Upper lobe of left lung (tissue), 4 donors: ENCODE results near the gene SPAG16.

Experiments
- CTCF ChIP-seq, 6 experiments: fragments of 450-650 bp in 4 of 6; fragments of 200-600 bp in 2 of 6; sonication (generic) in 2 of 6; IDR thresholded peaks; one replicate each; pipeline ENCODE4 v1.5.1; 2016 to 2019; ENCODE audit warnings: antibody characterized with exemption in 6 of 6
- POLR2A ChIP-seq, 4 donors: fragments of 450-650 bp; IDR thresholded peaks; one replicate each; pipeline ENCODE4 v1.5.1; 2016 to 2017; ENCODE audit warnings: antibody characterized with exemption in 4 of 4, mild to moderate bottlenecking in 2 of 4
- POLR2AphosphoS5 ChIP-seq, 2 donors: sonication (generic); formaldehyde crosslinking; IDR thresholded peaks; one replicate each; pipeline ENCODE4 v1.5.1; 2017; ENCODE audit warnings: antibody characterized with exemption in 2 of 2

DNA sequence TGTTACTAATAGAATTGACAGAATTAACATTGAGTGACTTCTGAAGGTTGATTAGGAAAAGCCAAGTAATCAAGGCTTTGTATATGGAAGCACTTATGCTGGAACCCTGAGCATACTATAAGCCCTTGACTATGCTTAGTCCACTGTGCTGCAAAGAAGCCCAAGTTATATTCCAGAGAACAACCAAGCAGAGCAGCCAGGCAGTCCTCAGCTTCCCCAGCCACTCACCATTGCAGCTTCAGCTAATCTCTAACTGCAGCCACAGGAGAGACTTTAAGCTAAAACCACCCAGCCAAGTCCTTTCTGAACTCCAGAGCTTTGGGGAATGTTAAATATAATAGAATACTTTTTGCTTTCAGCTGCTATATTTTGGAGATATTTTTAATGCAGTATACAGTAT lies 962.2 kb downstream of the SPAG16 start:
- TF ChIP-seq CTCF (IDR thresholded peaks at IDR 0.05) (no peak), POLR2A (IDR thresholded peaks at IDR 0.05) (no peak), POLR2AphosphoS5 (IDR thresholded peaks at IDR 0.05) (no peak)
